Left renal cortex interstitium (tissue), 4 donors: ENCODE measurements around the gene NDFIP2. TPM values are rescaled to one million over a fixed set of nuclear protein-coding genes. Genes with fewer than 3 reads are reported as not detected.

Experiments
- DNase-seq, 4 donors: peaks; one replicate each; pipeline ENCODE4 v3.0.0-alpha.2; 2013; ENCODE audit warnings: low read depth in 4 of 4, low spot score in 2 of 4, missing footprints in 1 of 4
- polyA plus RNA-seq, 4 donors: library from polyadenylated mRNA; unstranded; fragments of 120-200 nt; gene quantifications; one replicate each; pipeline ENCODE4 v1.2.1, GENCODE V29; 2013; ENCODE audit not compliant: insufficient read length in 4 of 4

NDFIP2 gene
- polyA plus RNA-seq, 4 donors, result 52.1 to 59.4 (median 56.5) TPM

DNA sequence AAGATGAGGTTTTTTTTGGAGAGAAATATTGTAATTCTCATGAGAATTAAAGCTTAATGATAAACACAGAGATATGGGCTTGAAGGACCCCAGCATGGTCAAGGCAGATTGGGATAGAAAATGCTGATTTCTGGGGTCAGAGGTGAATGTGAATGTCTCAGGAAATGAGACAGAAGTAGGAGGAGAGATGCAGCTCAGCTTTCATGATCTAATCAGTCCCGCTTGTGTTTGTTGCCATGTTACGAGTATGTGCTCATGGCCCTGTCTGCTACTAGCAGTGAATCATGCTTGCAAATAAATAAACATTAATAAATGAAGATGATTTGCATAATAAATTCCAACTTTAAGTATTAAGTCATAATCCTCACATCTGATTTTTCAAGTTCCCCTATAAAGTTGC lies 23.0 kb upstream of the NDFIP2 start:
- DNase-seq, result no peak

GRCh38 chr13:79458436-79458835 lies 22.5 kb upstream of the NDFIP2 start:
- DNase-seq, result no peak

GRCh38 chr13:79459906-79460305 lies 21.0 kb upstream of the NDFIP2 start:
- no peak for DNase-seq

GRCh38 chr13:79462895-79463294 lies 18.1 kb upstream of the NDFIP2 start:
- no peak for DNase-seq

- no peak for DNase-seq
These were observed 17.4 kb upstream of the NDFIP2 start for GRCh38 chr13:79463604-79464003.

DNA sequence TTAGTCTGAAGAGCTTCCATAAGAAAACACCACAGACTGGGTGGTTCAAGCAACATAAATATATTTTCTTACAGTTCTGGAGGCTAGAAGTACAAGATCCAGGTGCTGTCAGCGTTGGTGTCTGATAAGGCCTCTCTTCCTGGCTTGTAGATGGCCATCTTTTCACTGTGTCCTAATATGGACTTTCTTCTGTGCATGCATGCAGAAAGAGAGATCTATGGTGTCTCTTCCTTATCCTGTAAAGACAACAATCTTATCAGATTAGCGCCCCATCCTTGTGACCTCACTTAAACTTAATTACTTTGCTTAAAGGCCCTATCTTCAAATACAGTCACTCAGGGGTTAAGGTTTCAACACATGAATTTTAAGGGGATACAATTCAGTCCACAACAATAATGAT lies 14.1 kb upstream of the NDFIP2 start:
- DNase-seq, result no peak

DNA sequence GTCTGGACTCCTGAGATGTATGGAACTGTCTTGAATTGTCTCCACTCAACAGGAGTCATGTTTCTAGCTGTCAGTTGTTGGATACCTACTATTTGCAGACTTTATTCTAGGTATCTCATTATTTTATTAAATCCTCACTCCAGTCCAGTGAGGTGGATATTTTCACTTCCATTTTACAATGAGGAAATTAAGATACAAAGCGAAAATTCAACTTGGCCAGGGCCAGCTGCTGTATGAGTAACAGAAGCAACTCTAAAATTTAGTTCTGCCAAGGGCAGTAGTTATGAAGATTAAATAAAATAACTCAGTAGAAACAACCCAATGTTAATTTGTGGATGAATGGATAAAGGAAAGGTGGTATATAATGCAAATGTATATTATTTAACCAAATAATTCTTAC lies 12.6 kb upstream of the NDFIP2 start:
- no peak for DNase-seq

DNA sequence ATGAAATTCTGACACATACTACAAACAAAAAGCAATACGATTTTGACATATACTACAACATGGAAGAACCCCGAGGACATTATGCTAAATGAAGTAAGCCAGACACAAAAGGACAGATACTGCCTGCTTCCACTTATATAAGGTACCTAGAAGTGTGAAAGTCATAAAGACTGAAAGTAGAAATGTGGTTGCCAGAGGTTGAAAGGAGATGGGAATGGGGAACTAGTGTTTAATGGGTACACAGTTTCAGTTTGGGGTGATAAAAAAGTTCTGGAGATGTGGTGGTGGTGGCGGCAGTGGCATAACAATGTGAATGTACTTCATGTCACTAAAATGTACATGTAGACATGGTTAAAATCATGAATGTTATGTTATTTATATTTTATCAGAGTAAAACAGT lies 12.1 kb upstream of the NDFIP2 start:
- no peak for DNase-seq

DNA sequence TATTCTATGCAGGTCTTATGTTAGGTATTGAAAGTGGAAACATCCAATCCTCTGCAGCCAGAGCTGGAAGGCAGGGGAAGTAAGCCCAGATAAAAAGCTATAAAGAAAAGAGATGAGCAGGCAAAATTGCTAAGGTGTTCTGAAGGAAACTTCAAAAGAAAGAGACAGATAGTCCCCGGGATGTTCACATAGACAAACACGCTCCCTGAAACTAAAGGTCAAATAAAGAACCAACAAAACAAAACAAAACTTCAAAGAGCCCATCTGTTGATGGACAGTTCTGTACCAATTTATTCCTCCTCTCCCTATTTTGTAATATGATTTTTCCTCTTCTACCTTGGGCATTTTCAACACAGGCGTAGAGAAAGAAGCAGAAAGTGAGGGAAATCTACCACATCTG lies 11.3 kb upstream of the NDFIP2 start:
- DNase-seq, result no peak

DNA sequence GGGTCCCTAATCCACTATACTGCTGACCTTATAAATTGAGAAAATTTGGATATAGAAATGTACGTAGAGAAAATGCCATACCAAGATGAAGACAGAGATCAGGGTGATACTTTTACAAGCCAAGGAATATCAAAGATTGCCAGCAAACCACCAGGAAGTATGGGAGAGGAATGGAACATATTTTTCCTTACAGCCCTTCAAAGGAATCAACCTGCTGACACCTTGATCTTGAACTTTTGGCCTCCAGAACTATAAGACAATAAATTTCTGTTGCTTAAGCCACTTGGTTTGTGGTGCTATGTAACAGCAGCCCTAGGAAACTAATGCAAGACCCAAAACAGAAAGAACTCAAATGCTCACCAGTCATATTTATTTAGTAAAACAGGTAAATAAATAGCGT lies 10.3 kb upstream of the NDFIP2 start:
- DNase-seq, result no peak

GRCh38 chr13:79475569-79475968 lies 5.4 kb upstream of the NDFIP2 start:
- no peak for DNase-seq

GRCh38 chr13:79477968-79478367 lies 3.0 kb upstream of the NDFIP2 start:
- no peak for DNase-seq

DNA sequence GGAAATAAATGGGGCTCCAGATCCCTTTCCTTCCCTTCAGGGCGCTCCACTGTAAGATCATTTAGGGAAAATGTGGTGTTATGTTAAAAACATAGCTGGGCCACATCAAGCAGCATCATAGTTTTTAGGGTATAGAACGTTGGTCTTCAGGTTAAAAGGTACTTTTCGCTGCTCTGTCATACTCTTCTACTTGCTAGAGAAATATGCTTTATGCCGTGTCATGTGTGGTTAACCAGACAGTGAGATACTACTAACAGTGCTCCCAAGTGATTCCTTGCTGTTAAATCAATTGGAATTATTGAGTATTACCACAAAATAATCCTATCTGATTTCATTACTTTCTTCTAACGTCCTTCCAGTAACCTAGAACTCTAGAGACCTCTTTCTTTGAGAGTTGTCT lies 1.1 kb upstream of the NDFIP2 start:
- DNase-seq, result no peak

DNA sequence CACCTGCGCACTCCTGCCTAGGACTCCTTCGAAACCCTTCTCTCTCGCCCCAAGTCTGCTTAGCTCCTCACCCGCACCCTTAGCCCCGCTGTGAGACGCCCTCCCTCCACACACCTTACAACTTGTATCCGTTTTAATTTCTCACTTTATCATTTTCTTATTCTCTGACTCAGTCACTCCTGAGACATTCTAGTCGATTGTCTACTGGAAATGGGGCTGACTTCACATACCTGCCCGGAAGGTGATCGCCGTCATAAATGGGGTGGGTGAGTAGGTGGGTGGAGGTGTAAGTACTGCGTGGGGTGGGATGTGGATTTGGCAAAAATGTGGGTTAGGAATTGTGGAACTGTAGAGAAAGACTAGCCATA lies 714 bp downstream of the NDFIP2 start:
- peak in 2 of 4 donors; percentile 16 to 34 for DNase-seq

DNA sequence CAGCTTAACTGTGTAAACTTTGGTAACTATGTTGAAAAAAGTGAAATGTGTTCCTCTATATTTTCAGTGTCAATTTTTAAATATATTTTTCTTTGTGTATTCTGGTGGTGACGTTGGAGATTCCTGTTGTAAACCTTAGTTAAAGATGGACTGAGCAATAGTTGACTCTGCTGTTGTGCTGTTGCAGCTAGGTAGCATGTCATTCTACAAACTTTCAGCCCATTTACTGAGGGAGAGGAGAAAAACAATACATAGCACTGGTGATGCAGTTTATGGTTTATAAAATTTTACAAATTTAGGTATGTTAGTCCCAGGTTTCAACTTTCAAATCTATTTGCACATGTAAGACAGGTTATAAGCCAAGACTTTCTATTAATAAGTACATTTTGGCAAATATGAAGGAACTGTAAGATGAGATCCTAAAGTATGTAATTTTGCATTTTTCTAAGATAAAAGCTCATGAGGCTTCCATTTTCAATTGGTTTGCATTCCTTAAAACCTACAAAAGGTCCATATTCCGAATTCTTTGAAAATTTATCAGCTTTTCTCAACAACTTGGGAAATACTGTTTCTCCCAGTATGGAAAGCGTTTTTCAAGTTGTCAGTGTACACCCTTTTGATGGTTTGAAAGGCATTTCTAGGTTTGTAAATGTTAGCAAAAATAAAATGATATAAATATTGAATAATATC lies 1.5 kb downstream of the NDFIP2 start:
- DNase-seq, result no peak

DNA sequence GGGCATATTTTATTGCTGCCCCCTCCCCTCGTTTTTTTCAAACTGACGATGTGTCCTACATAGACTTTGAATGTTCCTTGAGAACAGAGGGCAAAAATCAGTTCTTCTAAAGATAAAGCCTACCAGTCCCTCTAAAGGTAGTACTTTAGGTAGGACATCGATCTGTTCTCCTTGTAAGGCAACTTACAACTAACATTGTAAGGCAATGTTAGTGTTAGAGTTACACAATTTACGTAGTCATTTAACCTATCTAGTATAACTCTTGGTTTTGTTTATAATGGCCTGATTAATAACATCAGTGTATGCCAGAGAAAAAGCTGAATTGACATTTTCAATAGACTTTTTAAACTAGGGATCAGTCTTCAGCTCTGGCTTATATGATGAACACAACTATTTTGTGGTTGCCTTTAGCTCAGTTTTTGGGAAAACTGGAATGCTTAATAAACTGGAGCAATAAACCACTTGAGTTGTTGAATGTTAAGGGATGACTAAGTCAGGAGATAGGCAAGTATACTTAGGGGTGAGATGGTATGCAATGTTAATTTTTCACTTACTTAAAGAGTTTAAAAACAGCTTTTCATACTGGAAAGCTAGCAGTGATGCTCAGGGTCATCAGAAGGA lies 2.2 kb downstream of the NDFIP2 start:
- DNase-seq, result no peak

DNA sequence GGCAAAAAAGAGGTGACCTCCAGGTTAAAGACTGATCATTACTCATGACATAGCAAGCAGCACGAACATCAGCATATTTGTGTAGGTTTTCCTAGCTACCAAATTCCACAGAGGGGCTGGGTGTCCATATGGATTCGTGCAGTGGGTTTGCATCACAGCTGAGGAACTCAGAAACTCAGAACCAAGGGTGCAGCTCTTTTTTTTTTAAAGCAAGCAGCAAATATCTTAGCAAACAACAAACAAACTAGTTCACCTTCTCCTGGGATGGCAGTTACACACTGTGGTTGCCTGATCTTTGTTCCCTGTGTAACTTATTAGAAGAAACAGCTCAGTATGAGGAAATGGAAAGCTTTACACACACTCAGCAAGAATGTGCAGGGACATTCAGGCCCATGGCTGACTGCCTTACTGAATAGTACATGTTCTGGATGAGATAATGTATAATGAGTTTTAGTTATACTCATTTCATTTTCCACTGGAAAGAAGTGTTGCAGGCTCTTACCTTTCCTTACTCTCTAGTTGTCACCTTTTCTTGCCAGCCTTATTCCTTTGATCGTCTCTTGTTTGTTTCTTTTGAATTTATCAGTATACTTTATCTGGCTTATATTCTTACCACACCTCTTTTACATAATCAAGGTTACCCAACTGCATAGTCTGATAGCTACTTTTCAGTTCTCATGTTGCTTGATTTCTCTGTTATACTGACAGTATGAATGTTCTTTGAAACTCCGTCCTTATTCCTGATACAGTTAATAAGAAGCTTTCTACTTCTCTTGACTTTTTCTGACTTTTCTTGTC lies 4.3 kb downstream of the NDFIP2 start:
- peak in 2 of 4 donors; percentile 27 to 40 for DNase-seq

GRCh38 chr13:79486433-79487188 lies 5.7 kb downstream of the NDFIP2 start:
- DNase-seq, result no peak

DNA sequence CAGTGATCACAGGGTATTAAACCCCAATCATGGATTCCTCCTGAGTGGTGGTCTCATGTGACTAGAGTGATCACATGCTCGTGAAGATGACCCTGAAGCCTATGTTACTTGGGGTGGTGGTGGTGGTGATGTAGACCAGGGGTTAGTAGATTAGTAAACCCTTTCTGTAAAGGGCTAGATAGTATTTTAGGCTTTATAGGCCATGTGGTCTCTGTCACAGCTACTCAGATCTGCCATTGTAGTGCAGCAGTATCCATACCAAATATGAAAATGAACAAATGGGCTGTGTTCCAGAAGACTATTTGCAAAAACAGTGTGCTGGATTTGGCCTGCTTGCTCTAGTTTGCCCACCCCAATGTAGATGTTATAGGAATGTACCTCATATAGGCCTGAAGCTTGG lies 9.4 kb downstream of the NDFIP2 start:
- DNase-seq, result no peak

GRCh38 chr13:79490824-79491223 lies 9.9 kb downstream of the NDFIP2 start:
- DNase-seq, result no peak

DNA sequence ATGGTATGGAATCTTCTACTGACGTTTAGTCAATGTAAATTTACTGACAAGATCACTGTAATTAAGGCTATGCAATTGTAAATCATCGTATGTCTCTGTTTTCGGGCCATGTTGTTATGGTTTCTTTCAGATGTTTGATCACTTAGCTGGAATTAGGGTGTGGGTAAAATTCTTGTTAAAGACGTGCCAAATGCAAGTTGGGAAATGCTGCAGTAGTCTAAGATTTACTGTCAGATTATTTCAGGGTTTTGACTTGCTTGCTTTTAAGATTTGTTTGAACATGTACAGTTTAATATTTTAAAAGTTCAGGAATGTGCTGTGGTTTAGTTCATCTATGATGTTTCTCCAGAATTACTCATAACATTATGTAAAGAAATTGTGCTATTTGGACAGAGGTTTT lies 10.8 kb downstream of the NDFIP2 start:
- DNase-seq, result no peak
